Cardiac septum (tissue), 1 donor: Measurements from ENCODE around the gene TRIM14. TPM values are rescaled to one million over a fixed set of nuclear protein-coding genes. Genes with fewer than 3 reads are reported as not detected.
"Not testable (repeated sequence)": the region's sequence is repeated elsewhere in the genome, so short reads cannot be mapped to it uniquely, and the experiment has no call there.

Experiments used
- DNase-seq: peaks from one replicate; pipeline ENCODE4 v3.0.0-alpha.2; 2020; ENCODE audit warnings: low spot score
- intact Hi-C: fragments of 100-400 bp; cut with DNase I; formaldehyde crosslinking; loops from one replicate; pipeline ENCODE4 v1.14.0; 2022
- total RNA-seq: library from RNA; stranded (reverse); fragmentation: NEBNext Ultra II Directional; extraction: Animal tissue kit (Norgen Biotek cat#: 25700); gene quantifications from one replicate; pipeline ENCODE4 v1.2.1, GENCODE V29; 2021
- donor health status: DM: no; HTN: no; CAD: no.

The TRIM14 gene
- total RNA-seq, 1 donor from 2014 or later = 1.8 TPM

GRCh38 chr9:98117984-98118639 is 910 bp downstream of the TRIM14 start:
- intact Hi-C loops = no loop called here
- no peak for DNase-seq

- intact Hi-C loops, DNase-seq: not testable (repeated sequence)
Measured at GRCh38 chr9:98117097-98117496, 1.9 kb downstream of the TRIM14 start.

GRCh38 chr9:98109052-98109451 is 10.0 kb downstream of the TRIM14 start:
- no peak for DNase-seq
- intact Hi-C loops = no loop called here

GRCh38 chr9:98108531-98109031 is 10.4 kb downstream of the TRIM14 start:
- DNase-seq = no peak
- intact Hi-C loops = no loop called here

GRCh38 chr9:98107926-98108325 is 11.1 kb downstream of the TRIM14 start:
- DNase-seq = no peak
- intact Hi-C loops = no loop called here

- intact Hi-C loops = no loop called here
- DNase-seq = no peak
Measured at GRCh38 chr9:98105006-98105405, 14.0 kb downstream of the TRIM14 start.

- DNase-seq = no peak
- intact Hi-C loops = no loop called here
Measured at GRCh38 chr9:98104445-98104881, 14.6 kb downstream of the TRIM14 start.

- no peak for DNase-seq
- intact Hi-C loops = no loop called here
Measured at GRCh38 chr9:98101868-98102273, 17.2 kb downstream of the TRIM14 start.

- intact Hi-C loops = no loop called here
- no peak for DNase-seq
Measured at GRCh38 chr9:98101416-98101815, 17.6 kb downstream of the TRIM14 start.

GRCh38 chr9:98100456-98100855 is 18.6 kb downstream of the TRIM14 start:
- no peak for DNase-seq
- intact Hi-C loops = no loop called here

GRCh38 chr9:98099898-98100297 is 19.1 kb downstream of the TRIM14 start:
- intact Hi-C loops = no loop called here
- DNase-seq = no peak

- intact Hi-C loops = no loop called here
- DNase-seq = no peak
Measured at GRCh38 chr9:98099346-98099745, 19.7 kb downstream of the TRIM14 start.

- intact Hi-C loops = no loop called here
- no peak for DNase-seq
Measured at GRCh38 chr9:98097836-98098235, 21.2 kb downstream of the TRIM14 start.

- intact Hi-C loops = no loop called here
- no peak for DNase-seq
Measured at GRCh38 chr9:98096091-98096490, 22.9 kb downstream of the TRIM14 start.

- intact Hi-C loops = no loop called here
- no peak for DNase-seq
Measured at GRCh38 chr9:98095401-98095800, 23.6 kb downstream of the TRIM14 start.

- DNase-seq = no peak
- intact Hi-C loops = no loop called here
Measured at GRCh38 chr9:98094851-98095250, 24.2 kb downstream of the TRIM14 start.

- intact Hi-C loops = no loop called here
- no peak for DNase-seq
Measured at GRCh38 chr9:98094316-98094715, 24.7 kb downstream of the TRIM14 start.

- no peak for DNase-seq
- intact Hi-C loops = no loop called here
Measured at GRCh38 chr9:98092613-98092931, 26.4 kb downstream of the TRIM14 start.

GRCh38 chr9:98091735-98092612 is 27.0 kb downstream of the TRIM14 start:
- intact Hi-C loops = no loop called here
- DNase-seq = no peak

GRCh38 chr9:98090674-98091073 is 28.3 kb downstream of the TRIM14 start:
- intact Hi-C loops = not testable (repeated sequence)

More at GRCh38 chr9:98090674-98091073, 28.3 kb downstream of the TRIM14 start:
- DNase-seq = not testable (repeated sequence)
